ENCODE data around the gene HDLBP.

GRCh38 chr2:241296767-241297166 lies 18.7 kb downstream of the HDLBP start:
- TF ChIP-seq, protein P1, sequence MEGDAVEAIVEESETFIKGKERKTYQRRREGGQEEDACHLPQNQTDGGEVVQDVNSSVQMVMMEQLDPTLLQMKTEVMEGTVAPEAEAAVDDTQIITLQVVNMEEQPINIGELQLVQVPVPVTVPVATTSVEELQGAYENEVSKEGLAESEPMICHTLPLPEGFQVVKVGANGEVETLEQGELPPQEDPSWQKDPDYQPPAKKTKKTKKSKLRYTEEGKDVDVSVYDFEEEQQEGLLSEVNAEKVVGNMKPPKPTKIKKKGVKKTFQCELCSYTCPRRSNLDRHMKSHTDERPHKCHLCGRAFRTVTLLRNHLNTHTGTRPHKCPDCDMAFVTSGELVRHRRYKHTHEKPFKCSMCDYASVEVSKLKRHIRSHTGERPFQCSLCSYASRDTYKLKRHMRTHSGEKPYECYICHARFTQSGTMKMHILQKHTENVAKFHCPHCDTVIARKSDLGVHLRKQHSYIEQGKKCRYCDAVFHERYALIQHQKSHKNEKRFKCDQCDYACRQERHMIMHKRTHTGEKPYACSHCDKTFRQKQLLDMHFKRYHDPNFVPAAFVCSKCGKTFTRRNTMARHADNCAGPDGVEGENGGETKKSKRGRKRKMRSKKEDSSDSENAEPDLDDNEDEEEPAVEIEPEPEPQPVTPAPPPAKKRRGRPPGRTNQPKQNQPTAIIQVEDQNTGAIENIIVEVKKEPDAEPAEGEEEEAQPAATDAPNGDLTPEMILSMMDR (conservative IDR thresholded peaks at IDR 0.05; ENCODE audit: low read depth, low read length) = no peak
- TF ChIP-seq CEBPB (IDR thresholded peaks at IDR 0.05; ENCODE audit: low read depth, low read length) = no peak
- TF ChIP-seq POLR2A (IDR thresholded peaks at IDR 0.05; ENCODE audit: low read depth, low read length) = no peak
- no peak for TF ChIP-seq ELK1 (IDR thresholded peaks at IDR 0.05; ENCODE audit: borderline replicate concordance, low read depth, low read length)
- TF ChIP-seq CHD1 (IDR thresholded peaks at IDR 0.05; ENCODE audit: low read depth, low read length) = no peak
- no peak for TF ChIP-seq BHLHE40 (IDR thresholded peaks at IDR 0.05; ENCODE audit: low read depth, low read length)
- TF ChIP-seq RCOR1 (IDR thresholded peaks at IDR 0.05; ENCODE audit: insufficient replicate concordance, low read length) = no peak
- TF ChIP-seq, protein P2, sequence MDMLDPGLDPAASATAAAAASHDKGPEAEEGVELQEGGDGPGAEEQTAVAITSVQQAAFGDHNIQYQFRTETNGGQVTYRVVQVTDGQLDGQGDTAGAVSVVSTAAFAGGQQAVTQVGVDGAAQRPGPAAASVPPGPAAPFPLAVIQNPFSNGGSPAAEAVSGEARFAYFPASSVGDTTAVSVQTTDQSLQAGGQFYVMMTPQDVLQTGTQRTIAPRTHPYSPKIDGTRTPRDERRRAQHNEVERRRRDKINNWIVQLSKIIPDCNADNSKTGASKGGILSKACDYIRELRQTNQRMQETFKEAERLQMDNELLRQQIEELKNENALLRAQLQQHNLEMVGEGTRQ (IDR thresholded peaks at IDR 0.05; ENCODE audit: low read depth, low read length) = no peak
- TF ChIP-seq NFE2L2 (IDR thresholded peaks at IDR 0.05; ENCODE audit: low read depth, low read length) = no peak
